Gastroesophageal sphincter (tissue), 4 donors: ENCODE results near the gene BAD. TPM values are rescaled to one million over a fixed set of nuclear protein-coding genes. Genes with fewer than 3 reads are reported as not detected.

Experiments
- ATAC-seq: fragments of 150-250 bp; one replicate; pipeline ENCODE4 v1.9.1; 2016; ENCODE audit warnings: mild to moderate bottlenecking, moderate library complexity
- H3K27ac ChIP-seq, 4 donors: fragments of 200-600 bp; sonication (generic) in 3 of 4; 1 replicate in 3 of 4; 2 replicates in 1 of 4; pipeline ENCODE4 v1.5.1; 2016 to 2019
- H3K27me3 ChIP-seq: fragments of 200-600 bp; sonication (generic); one replicate; pipeline ENCODE4 v1.5.1; 2019
- H3K36me3 ChIP-seq, 2 donors: fragments of 200-600 bp; sonication (generic); one replicate each; pipeline ENCODE4 v1.5.1; 2019; ENCODE audit warnings: control low read depth in 1 of 2
- H3K4me1 ChIP-seq, 3 donors: fragments of 200-600 bp; sonication (generic); 1 replicate in 2 of 3; 2 replicates in 1 of 3; pipeline ENCODE4 v1.5.1; 2016 to 2019; ENCODE audit warnings: control low read depth in 2 of 3
- H3K4me3 ChIP-seq, 2 donors: fragments of 200-600 bp; sonication (generic); one replicate each; pipeline ENCODE4 v1.5.1; 2019; ENCODE audit warnings: mild to moderate bottlenecking in 1 of 2, moderate library complexity in 1 of 2
- H3K9me3 ChIP-seq, 3 donors: fragments of 200-600 bp; sonication (generic); one replicate each; pipeline ENCODE4 v1.5.1; 2017 to 2019; ENCODE audit warnings: control low read depth in 2 of 3
- CTCF ChIP-seq, 4 experiments: fragments of 200-600 bp in 2 of 4; fragments of 450-650 bp in 2 of 4; sonication (generic) in 1 of 4; IDR thresholded peaks; one replicate each; pipeline ENCODE4 v1.5.1; 2017 to 2019; ENCODE audit warnings: antibody characterized with exemption in 4 of 4, mild to moderate bottlenecking in 2 of 4, moderate library complexity in 2 of 4
- EP300 ChIP-seq: sonication (generic); formaldehyde crosslinking; IDR thresholded peaks from one replicate; pipeline ENCODE4 v1.6.1; 2017; ENCODE audit warnings: antibody characterized with exemption, mild to moderate bottlenecking
- POLR2A ChIP-seq, 2 donors: fragments of 450-650 bp; IDR thresholded peaks; one replicate each; pipeline ENCODE4 v1.6.1; 2017; ENCODE audit warnings: antibody characterized with exemption in 2 of 2, mild to moderate bottlenecking in 2 of 2, moderate library complexity in 1 of 2
- POLR2AphosphoS5 ChIP-seq: sonication (generic); formaldehyde crosslinking; IDR thresholded peaks from one replicate; pipeline ENCODE4 v1.6.1; 2017; ENCODE audit warnings: antibody characterized with exemption
- WGBS, 2 donors: methylation state at CpG; one replicate each; pipeline ENCODE4 v1.1.5; 2018; ENCODE audit warnings: low coverage in 1 of 2; 5-methylcytosine and 5-hydroxymethylcytosine counted together
- total RNA-seq, 4 donors: library from RNA; depleted of rRNA; stranded (reverse); fragments of >200 nt; gene quantifications; one replicate each; pipeline ENCODE4 v1.1.0, GENCODE V29; 2016

BAD gene
- total RNA-seq, 4 donors from 2014 or later = 97.1 to 156 (median 135) TPM

GRCh38 chr11:64275841-64276240, 8.6 kb downstream of the BAD start:
- no peaks in the 10 kb centered on the region for H3K27me3 ChIP-seq
- WGBS, 2 donors = 86% methylated on average over 1 of the region's 2 CpGs; no CpG with 5 or more reads in 1 of the 2 donors
- peaks cover 0 to 15% (median 5%) of the 10 kb centered on the region in 3 donors for H3K4me1 ChIP-seq
- H3K9me3 ChIP-seq = no peaks in the 10 kb centered on the region
- H3K27ac ChIP-seq = no peak overlapping the region
- no peak for ATAC-seq
- TF ChIP-seq CTCF (IDR thresholded peaks at IDR 0.05) (no peak), EP300 (no peak), POLR2AphosphoS5 (no peak), POLR2A (IDR thresholded peaks at IDR 0.05) (no peak)
- H3K4me3 ChIP-seq = no peak overlapping the region
- H3K36me3 ChIP-seq = peaks cover 0 to 52% of the 10 kb centered on the region in 2 donors

GRCh38 chr11:64275031-64275800, 9.2 kb downstream of the BAD start:
- Histone ChIP-seq H3K27me3 (no peaks in the 10 kb centered on the region), H3K27ac (no peak overlapping the region), H3K36me3 (peaks cover 0 to 49% of the 10 kb centered on the region in 2 donors), H3K4me1 (peaks cover 0 to 15% (median 5%) of the 10 kb centered on the region in 3 donors), H3K9me3 (no peaks in the 10 kb centered on the region), H3K4me3 (no peak overlapping the region)
- TF ChIP-seq EP300 (no peak), POLR2AphosphoS5 (no peak)
- no peak for ATAC-seq
- WGBS, 2 donors = 86 to 92% methylated on average over 2 to 5 of the region's 15 CpGs

- Histone ChIP-seq H3K27me3 (no peaks in the 10 kb centered on the region), H3K4me1 (peaks cover 0 to 38% (median 19%) of the 10 kb centered on the region in 3 donors), H3K27ac (peak overlapping the region; percentile 91 to 97 (median 94)), H3K36me3 (peaks cover 0 to 27% of the 10 kb centered on the region in 2 donors), H3K9me3 (no peaks in the 10 kb centered on the region), H3K4me3 (peak overlapping the region; percentile 70 to 96)
- ATAC-seq = peak; percentile 92
- TF ChIP-seq POLR2AphosphoS5 (peak; percentile 91), POLR2A (IDR thresholded peaks at IDR 0.05) (peak; percentile 48 to 49), CTCF (IDR thresholded peaks at IDR 0.05) (peak in 3 of 4 experiments; percentile 7 to 37 (median 14)), EP300 (no peak)
- WGBS, 2 donors = 7% methylated on average over 3 of the region's 58 CpGs; no CpG with 5 or more reads in 1 of the 2 donors
These were observed 14.8 kb downstream of the BAD start for GRCh38 chr11:64269540-64270220.

GRCh38 chr11:64268893-64269539, 15.4 kb downstream of the BAD start:
- ATAC-seq = peak; percentile 25
- peak overlapping the region; percentile 70 to 81 for H3K4me3 ChIP-seq
- WGBS, 2 donors = 0% methylated on average over 16 of the region's 34 CpGs; no CpG with 5 or more reads in 1 of the 2 donors
- no peaks in the 10 kb centered on the region for H3K27me3 ChIP-seq
- H3K27ac ChIP-seq = peak overlapping the region; percentile 82 to 97 (median 92)
- H3K4me1 ChIP-seq = peaks cover 0 to 38% (median 19%) of the 10 kb centered on the region in 3 donors
- no peak for TF ChIP-seq EP300
- TF ChIP-seq CTCF (IDR thresholded peaks at IDR 0.05) = no peak
- TF ChIP-seq POLR2A (IDR thresholded peaks at IDR 0.05) = no peak
- no peak for TF ChIP-seq POLR2AphosphoS5
- H3K9me3 ChIP-seq = no peaks in the 10 kb centered on the region
- peaks cover 0 to 34% of the 10 kb centered on the region in 2 donors for H3K36me3 ChIP-seq
